K562 (cell line): ENCODE measurements around the gene SND1. TPM values are rescaled to one million over a fixed set of nuclear protein-coding genes. Genes with fewer than 3 reads are reported as not detected.
"Not testable (repeated sequence)": the region's sequence is repeated elsewhere in the genome, so short reads cannot be mapped to it uniquely, and the experiment has no call there.

Source experiments
- BHLHE40 ChIP-seq: IDR thresholded peaks from 2 replicates; pipeline ENCODE4 v1.6.1; 2011; ENCODE audit warnings: low read length, improper control_type of control experiment
- E2F4 ChIP-seq: sonication (generic); formaldehyde crosslinking; IDR thresholded peaks from 2 replicates; pipeline ENCODE4 v1.8.0; 2022; ENCODE audit warnings: mild to moderate bottlenecking, low read depth, missing genetic modification reagents
- GTF2E2 ChIP-seq: fragments of 200-800 bp; sonication (Bioruptor generic); IDR thresholded peaks from 2 replicates; pipeline ENCODE4 v1.6.1; 2016; ENCODE audit warnings: missing genetic modification characterization, missing compliant biosample characterization
- MBD1 ChIP-seq: fragments of 250-450 bp; sonication (Bioruptor Pico); IDR thresholded peaks from 2 replicates; pipeline ENCODE4 v1.8.0; 2022; ENCODE audit warnings: inconsistent platforms
- MEIS2 ChIP-seq: fragments of 450-650 bp; IDR thresholded peaks from 2 replicates; pipeline ENCODE4 v1.6.1; 2014; ENCODE audit warnings: mild to moderate bottlenecking; ENCODE audit not compliant: partially characterized antibody
- MITF ChIP-seq: IDR thresholded peaks from 2 replicates; pipeline ENCODE4 v1.6.1; 2014; ENCODE audit warnings: antibody characterized with exemption
- MYNN ChIP-seq, 2 experiments: sonication (generic); formaldehyde crosslinking in 1 of 2; IDR thresholded peaks; 2 replicates each; pipeline versions ENCODE4 v1.5.0 to v1.6.1; 2016 to 2020; ENCODE audit warnings: antibody characterized with exemption in 1 of 2, missing genetic modification reagents in 1 of 2
- RAD51 ChIP-seq: fragments of 450-650 bp; IDR thresholded peaks from 2 replicates; pipeline ENCODE4 v1.7.1; 2016; ENCODE audit warnings: low read depth, mild to moderate bottlenecking, borderline replicate concordance
- RBM22 ChIP-seq: fragments of 200-400 bp; formaldehyde crosslinking; IDR thresholded peaks from 2 replicates; pipeline ENCODE4 v1.6.1; 2018; ENCODE audit warnings: low read length, low read depth; ENCODE audit not compliant: poor library complexity, severe bottlenecking
- REST ChIP-seq, 2 experiments: fragments of 450-650 bp; formaldehyde crosslinking in 1 of 2; IDR thresholded peaks; 2 replicates each; pipeline versions ENCODE4 v1.4.0 to v1.6.1; 2014 to 2020; ENCODE audit warnings: mild to moderate bottlenecking in 2 of 2, borderline replicate concordance in 1 of 2, low read depth in 1 of 2
- RHOXF2B ChIP-seq: fragments of 250-450 bp; sonication (Bioruptor Pico); conservative IDR thresholded peaks from 2 replicates; pipeline ENCODE4 v1.5.1; 2021
- SMARCA5 ChIP-seq: fragments of 450-650 bp; IDR thresholded peaks from 2 replicates; pipeline ENCODE4 v1.6.1; 2016
- SMARCC2 ChIP-seq: fragments of 450-650 bp; IDR thresholded peaks from 2 replicates; pipeline ENCODE4 v1.6.1; 2017; ENCODE audit warnings: antibody characterized with exemption, moderate library complexity, mild to moderate bottlenecking, low read depth
- ZNF511 ChIP-seq: sonication (generic); formaldehyde crosslinking; IDR thresholded peaks from 2 replicates; pipeline ENCODE4 v1.8.0; 2022; ENCODE audit warnings: mild to moderate bottlenecking, missing genetic modification reagents
- polyA plus RNA-seq, 8 experiments: library from polyadenylated mRNA; depleted of rRNA in 4 of 8; stranded (reverse) in 5 of 8; unstranded in 3 of 8; fragments of >200 nt; fragmentation: Nextera tagmentation in 2 of 8; fragmentation: Illumina TruSeq in 1 of 8; extraction: Ambion mirVana in 2 of 8; extraction: Trizol in 1 of 8; gene quantifications; 2 replicates each; pipeline versions ENCODE4 v1.2.1 to v1.2.3, GENCODE V29; 2011 to 2014; ENCODE audit warnings: inconsistent platforms in 1 of 8, missing spikeins in 1 of 8
- total RNA-seq, 7 experiments: library from RNA; depleted of rRNA in 6 of 7; stranded (reverse); fragments of >200 nt in 6 of 7; fragmentation: Illumina TruSeq in 2 of 7; extraction: Trizol in 2 of 7; gene quantifications; 2 replicates each; pipeline versions ENCODE4 v1.2.1 to v1.2.3, GENCODE V29; 2011 to 2021; ENCODE audit warnings: low replicate concordance in 1 of 7

SND1 gene
- total and polyA plus RNA-seq, 9 of the 15 experiments (the other 6 are each of a cell fraction or from before 2014, with no cell fraction given): 46.5 to 307 (median 191) TPM

- TF ChIP-seq REST (IDR thresholded peaks at IDR 0.05; ENCODE audit: borderline replicate concordance): peak; percentile 68; the same call in 1 of the 2 replicates
- not testable (repeated sequence) for TF ChIP-seq REST (CRISPR knock-in tag; IDR thresholded peaks at IDR 0.05; ENCODE audit: low read depth); MYNN (CRISPR knock-in tag; IDR thresholded peaks at IDR 0.05)
- peak; percentile 46; the same call in 1 of the 2 replicates for TF ChIP-seq ZNF511
- peak; percentile 46 for TF ChIP-seq RBM22
- TF ChIP-seq SMARCC2: peak; percentile 94
- TF ChIP-seq GTF2E2 (tag): peak; percentile 38; the same call in 1 of the 2 replicates
- peak; percentile 72; the same call in 1 of the 2 replicates for TF ChIP-seq SMARCA5
- 0 out of 2 replicates have a peak, but pooled peaks have one; percentile 45 for TF ChIP-seq MYNN (IDR thresholded peaks at IDR 0.05)
- TF ChIP-seq BHLHE40: peak; percentile 96
- TF ChIP-seq RAD51: peak; percentile 93
- TF ChIP-seq E2F4 (CRISPR knock-in tag): peak; percentile 48; the same call in 1 of the 2 replicates
- TF ChIP-seq MITF: peak; percentile 98
- peak; percentile 89 for TF ChIP-seq MBD1 (CRISPR knock-in tag)
- TF ChIP-seq MEIS2: peak; percentile 60
- peak; percentile 90; the same call in 1 of the 2 replicates for TF ChIP-seq RHOXF2B
These were observed 185.9 kb downstream of the SND1 start (continued) for GRCh38 chr7:127837816-127838410.
